HTERT RPE-1 (cell line): ENCODE data around the gene ABCB10.

Experiments
- in situ Hi-C: fragments of 300-500 bp; cut with MboI; formaldehyde crosslinking; loops from 4 replicates; pipeline ENCODE4 v1.14.3; 2020; ENCODE audit warnings: low sequenced_read_pairs

The ABCB10 gene

DNA sequence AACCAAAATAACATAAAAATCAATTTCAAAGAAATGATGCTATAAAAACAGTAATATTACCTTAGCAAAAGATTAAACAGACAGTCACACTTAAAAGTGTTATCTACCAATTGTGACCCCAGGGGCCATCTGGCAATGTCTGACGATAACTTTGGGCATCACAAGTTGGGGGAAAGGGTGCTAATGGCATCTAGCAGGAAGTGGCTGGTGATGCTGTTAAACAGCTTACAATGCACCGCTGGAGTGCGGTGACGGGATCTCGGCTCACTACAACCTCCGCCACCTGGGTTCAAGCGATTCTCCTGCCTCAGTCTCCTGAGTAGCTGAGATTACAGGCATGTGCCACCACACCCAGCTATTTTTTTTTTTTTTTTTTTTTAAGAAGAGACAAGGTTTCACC, 78.0 kb downstream of the ABCB10 start:
- in situ Hi-C loops = loop anchor here (25.0 kb wide), 1 partner anchor 218 kb away; the partner anchor contains the start of gene RAB4A

DNA sequence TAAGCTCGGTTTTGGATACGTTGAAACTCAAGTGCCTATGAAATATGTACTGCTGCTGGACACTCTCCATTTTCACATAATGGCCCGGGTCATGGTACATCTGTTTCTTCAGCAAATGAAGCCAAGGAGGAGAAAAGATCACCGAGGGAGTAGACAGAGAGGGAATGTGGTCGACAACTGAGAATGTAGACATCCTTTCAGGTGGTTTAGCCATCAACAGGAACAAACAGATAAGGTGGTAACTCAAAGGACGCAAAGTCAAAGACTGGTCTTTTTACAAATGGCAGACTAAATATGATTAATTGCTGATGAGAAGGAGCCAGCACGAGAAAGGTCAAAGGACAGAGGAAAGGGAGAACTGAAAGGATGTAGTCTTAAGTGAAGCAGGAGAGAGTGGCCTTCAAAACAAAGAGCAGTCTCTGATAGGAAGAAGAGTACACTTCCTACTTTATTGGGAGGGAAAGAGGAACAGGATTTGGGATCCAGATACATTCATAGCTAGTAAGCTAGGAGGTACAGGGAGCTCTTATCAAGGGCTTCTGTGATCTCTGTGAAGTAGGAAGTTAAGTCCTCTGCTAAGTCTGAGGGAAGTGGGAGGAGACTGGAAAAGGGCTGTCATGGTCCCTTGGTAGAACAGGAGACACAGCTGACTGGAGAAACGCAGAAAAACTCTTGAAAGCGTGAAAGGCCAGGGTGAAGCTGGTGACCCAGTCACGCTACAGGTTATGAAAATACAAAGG, 78.7 kb downstream of the ABCB10 start:
- in situ Hi-C loops = loop anchor here (25.0 kb wide), 1 partner anchor 218 kb away; the partner anchor contains the start of gene RAB4A

DNA sequence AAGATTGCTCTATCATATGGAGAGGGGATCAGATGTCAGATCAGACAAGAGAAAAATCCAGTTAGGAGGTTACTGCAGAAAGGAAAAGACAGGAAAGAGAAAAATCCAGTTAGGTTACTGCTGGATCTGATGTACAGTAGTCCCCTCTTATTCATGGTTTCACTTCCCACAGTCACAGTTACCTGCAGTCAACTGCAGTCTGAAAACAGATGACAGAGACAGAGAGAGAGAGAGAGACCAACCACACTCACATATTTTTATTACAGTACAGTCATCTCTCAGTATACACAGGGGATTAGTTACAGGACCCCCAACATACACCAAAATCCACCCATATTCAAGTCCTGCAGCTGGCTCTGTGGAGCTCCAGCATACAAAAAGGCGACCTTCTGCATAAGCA, 79.7 kb downstream of the ABCB10 start:
- in situ Hi-C loops = loop anchor here (25.0 kb wide), 1 partner anchor 217 kb away; the partner anchor contains the start of gene RAB4A

GRCh38 chr1:229475859-229476258, 82.6 kb downstream of the ABCB10 start:
- in situ Hi-C loops = loop anchor here (25.0 kb wide), 1 partner anchor 214 kb away; the partner anchor contains the start of gene RAB4A

- in situ Hi-C loops = no loop called here
Observed at GRCh38 chr1:229474509-229474908, 84.0 kb downstream of the ABCB10 start.

DNA sequence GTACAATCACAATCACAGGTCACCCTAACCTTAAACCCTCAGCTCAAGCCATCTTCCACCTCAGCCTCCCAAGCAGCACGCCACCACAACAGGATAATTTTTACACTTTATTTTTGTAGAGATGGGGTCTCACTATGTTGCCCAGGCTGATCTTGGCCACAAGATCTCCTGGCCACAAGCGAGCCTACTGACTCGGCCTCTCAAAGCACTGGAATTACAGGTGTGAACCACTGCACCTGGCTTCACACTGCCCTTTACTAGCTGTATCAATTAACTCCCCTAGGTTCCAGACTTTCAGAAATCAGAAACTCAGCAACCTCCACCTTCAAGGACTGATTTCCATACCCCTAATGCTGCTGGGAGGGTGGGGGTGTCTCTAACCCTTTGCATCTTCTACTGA, 87.3 kb downstream of the ABCB10 start:
- in situ Hi-C loops = no loop called here

- in situ Hi-C loops = no loop called here
Observed at GRCh38 chr1:229470406-229471043, 88.0 kb downstream of the ABCB10 start.

GRCh38 chr1:229466887-229467286, 91.6 kb downstream of the ABCB10 start:
- in situ Hi-C loops = no loop called here
